Astrocyte of the cerebellum (primary cell): ENCODE data around the gene ZNF417.
"Not testable (repeated sequence)": the region's sequence is repeated elsewhere in the genome, so short reads cannot be mapped to it uniquely, and the experiment has no call there.

Source experiments
- DNase-seq: peaks from one replicate; pipeline ENCODE4 v3.0.0-alpha.2; 2011; ENCODE audit warnings: low read depth
- H3K4me3 ChIP-seq: 2 replicates; pipeline ENCODE4 v1.5.1; 2011; ENCODE audit warnings: mild to moderate bottlenecking, low read depth, low read length, moderate library complexity
- in situ Hi-C: cut with HindIII; loops from 2 replicates; pipeline ENCODE4 v1.10.0; 2017; ENCODE audit warnings: low sequenced_read_pairs
- TF ChIP-seq, protein P1 (sequence below): IDR thresholded peaks from 2 replicates; pipeline ENCODE4 v1.5.1; 2012; ENCODE audit warnings: low read length, low read depth, moderate library complexity, mild to moderate bottlenecking; ENCODE audit errors: missing control alignments

The ZNF417 gene

DNA sequence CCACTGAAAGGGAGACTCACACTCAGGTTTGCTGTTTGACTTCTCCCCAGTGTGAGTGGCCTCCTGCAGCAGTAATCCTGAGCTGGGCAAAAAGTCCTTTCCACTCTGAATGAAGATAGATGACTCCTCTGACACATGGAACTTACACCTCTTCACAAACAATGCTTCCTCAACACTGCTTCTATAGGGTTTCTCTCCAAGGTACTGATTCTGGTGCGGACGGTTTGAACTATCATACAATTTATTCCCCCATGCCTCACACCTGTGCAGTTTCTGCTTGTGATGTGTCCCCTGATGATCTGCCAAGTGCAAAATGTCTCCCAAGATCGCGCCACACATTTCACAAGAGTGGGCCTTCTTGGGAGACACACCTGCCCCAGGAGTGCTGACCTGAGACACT lies 11.2 kb upstream of the ZNF417 start:
- H3K4me3 ChIP-seq, result no peak overlapping the region
- TF ChIP-seq, protein P1, sequence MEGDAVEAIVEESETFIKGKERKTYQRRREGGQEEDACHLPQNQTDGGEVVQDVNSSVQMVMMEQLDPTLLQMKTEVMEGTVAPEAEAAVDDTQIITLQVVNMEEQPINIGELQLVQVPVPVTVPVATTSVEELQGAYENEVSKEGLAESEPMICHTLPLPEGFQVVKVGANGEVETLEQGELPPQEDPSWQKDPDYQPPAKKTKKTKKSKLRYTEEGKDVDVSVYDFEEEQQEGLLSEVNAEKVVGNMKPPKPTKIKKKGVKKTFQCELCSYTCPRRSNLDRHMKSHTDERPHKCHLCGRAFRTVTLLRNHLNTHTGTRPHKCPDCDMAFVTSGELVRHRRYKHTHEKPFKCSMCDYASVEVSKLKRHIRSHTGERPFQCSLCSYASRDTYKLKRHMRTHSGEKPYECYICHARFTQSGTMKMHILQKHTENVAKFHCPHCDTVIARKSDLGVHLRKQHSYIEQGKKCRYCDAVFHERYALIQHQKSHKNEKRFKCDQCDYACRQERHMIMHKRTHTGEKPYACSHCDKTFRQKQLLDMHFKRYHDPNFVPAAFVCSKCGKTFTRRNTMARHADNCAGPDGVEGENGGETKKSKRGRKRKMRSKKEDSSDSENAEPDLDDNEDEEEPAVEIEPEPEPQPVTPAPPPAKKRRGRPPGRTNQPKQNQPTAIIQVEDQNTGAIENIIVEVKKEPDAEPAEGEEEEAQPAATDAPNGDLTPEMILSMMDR, result no peak
- in situ Hi-C loops, result no loop called here
- no peak for DNase-seq

DNA sequence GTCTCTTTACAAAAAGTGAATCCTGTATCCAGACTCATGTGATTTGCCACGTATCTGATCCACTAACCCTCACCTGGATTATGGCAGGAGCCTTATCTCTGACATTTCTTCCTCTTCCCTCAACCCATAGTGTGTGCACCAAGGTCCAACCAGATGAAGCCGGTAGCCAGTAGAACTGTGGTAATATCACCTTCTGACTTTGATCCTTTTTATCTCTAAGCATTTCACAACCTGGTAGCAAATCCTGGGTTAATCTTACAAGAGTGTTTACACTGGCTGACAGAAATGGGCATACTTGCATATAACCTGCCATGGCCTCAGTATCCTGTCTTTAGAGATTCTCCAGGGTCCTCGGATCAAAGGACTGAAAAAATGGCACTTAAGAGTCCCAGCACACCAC lies 1.9 kb downstream of the ZNF417 start:
- in situ Hi-C loops, result no loop called here
- no peak for DNase-seq
- TF ChIP-seq, protein P1, result no peak
- H3K4me3 ChIP-seq, result no peak overlapping the region

DNA sequence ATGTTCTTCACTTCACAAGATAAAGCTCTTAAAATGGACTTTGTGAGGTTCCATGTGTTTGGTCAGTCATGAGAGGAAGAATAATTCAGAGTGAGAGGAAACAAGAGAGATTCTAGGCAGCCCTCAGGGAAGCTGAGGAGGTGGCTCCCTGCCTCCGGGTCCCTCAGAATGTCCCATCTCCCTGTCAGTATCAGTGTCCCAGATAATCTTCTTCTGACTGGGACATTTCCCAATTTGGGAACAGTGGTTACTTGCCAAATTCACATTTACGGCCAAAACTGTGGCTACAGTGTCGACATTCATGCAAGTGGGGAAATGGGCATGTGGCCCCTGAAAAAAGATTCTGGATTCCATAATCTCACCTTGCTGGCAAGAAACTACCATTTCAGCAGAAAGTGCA lies 9.0 kb downstream of the ZNF417 start:
- no peak overlapping the region for H3K4me3 ChIP-seq

DNA sequence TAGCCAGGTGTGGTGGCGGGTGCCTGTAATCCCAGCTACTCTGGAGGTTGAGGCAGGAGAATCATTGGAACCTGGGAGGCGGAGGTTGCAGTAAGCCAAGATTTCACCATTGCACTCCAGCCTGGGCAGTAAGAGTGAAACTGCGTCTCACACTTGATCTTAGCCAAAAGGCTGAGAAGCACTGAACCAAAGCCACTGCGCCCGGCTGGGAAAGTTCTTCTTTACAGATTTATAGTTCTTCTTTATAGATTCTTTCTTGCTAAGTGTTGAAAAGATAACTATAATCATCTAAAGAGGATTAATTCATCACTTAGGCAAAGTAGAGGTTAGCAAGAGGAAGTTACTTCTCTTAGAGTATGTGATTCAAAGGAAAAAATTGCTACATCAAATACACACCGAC lies 11.1 kb downstream of the ZNF417 start:
- no peak for DNase-seq
- TF ChIP-seq, protein P1, result no peak
- H3K4me3 ChIP-seq, result no peak overlapping the region
- in situ Hi-C loops, result no loop called here

More for the DNA sequence above, 9.0 kb downstream of the ZNF417 start:
- TF ChIP-seq, protein P1, result no peak
- in situ Hi-C loops, result no loop called here
- DNase-seq, result no peak

DNA sequence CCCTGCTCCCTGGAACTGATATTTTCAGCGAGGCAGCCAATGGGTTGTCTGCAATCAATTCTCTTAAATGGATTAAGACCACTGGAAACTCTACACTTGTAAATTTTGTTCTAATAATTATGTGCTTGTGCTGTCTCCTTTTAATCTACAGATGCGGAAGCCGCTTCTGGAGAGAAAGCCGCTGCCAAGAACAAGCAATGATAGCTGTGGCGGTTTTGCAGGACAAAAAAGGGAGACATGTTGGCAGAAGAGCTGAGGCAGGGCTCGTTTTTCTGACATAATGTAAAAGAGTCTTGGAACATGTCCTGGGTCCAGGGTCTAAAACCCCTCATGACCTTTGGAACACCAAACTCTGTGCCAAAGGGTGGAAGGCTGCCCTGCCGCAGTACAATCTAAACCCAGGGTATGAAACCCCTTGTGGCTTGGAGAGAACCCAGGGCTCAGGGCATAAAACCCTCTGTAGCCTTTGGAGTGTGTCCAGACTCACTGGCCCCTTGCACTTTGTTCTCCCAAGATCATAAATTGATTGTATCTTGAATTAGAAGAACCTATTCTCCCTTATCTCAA lies 12.7 kb downstream of the ZNF417 start:
- TF ChIP-seq, protein P1, result no peak
- no peak overlapping the region for H3K4me3 ChIP-seq
- no peak for DNase-seq
- in situ Hi-C loops, result no loop called here

DNA sequence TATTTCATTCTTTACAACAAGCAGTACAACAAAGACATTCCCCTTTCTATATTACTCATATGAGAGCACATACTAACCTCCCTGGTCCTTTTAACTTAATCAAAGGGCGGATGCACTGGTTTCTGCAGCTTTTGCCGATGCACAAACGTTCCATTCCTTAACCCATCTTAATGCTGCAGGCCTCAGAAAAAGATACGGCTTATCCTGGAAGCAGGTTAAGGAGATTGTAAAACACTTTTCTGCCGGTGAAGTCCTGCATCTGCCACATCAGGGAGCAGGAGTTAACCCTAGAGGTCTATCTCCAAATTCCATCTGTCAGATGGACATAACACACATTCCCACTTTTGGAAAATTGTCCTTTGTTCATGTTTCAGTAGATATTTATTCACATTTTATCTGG lies 16.1 kb downstream of the ZNF417 start:
- H3K4me3 ChIP-seq, result no peak overlapping the region
- in situ Hi-C loops, result no loop called here
- DNase-seq, result no peak
- TF ChIP-seq, protein P1, result no peak

DNA sequence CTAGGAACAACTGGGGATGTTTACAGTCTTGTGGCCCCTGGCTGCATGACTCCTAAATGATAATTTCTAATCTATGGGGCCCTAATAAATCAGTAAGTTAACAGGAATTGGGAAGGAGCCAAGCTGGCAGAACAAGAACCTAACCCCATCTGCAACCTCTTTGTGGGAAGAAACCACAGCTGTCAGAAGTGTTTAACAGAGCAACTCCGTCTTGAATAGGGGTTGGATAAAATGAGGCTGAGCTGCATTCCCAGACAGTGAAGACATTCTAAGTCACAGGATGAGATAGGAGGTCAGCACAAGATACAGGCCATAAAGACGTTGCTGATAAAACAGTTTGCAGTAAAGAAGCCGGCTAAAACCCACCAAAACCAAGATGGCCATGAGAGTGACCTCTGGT lies 25.7 kb downstream of the ZNF417 start:
- in situ Hi-C loops, DNase-seq, H3K4me3 ChIP-seq: not testable (repeated sequence)
